SK-N-SH (cell line): ENCODE measurements around the gene CD300LF. TPM values are rescaled to one million over a fixed set of nuclear protein-coding genes. Genes with fewer than 3 reads are reported as not detected.

ENCODE experiments used
- CTCF ChIA-PET: fragments of 300-600, 350-600 bp; formaldehyde crosslinking; extraction: SDS; loops from one replicate; lab custom pipeline; 2021; lab: Yijun Ruan, JAX
- POLR2A ChIA-PET: fragments of 350-600 bp; sonication (Branson Sonifier 250); formaldehyde crosslinking; extraction: SDS; loops from one replicate; lab custom pipeline; 2020; ENCODE audit warnings: antibody characterized with exemption, inconsistent platforms; lab: Yijun Ruan, JAX
- DNase-seq: peaks from one replicate; pipeline ENCODE4 v3.0.0; 2012
- H2AFZ ChIP-seq: fragments of 200-600 bp; sonication (generic); 2 replicates; pipeline ENCODE4 v1.8.1; 2016; ENCODE audit warnings: antibody characterized with exemption, mild to moderate bottlenecking, low read depth
- H3F3A ChIP-seq: fragments of 200-600 bp; sonication (generic); replicated peaks from 2 replicates; pipeline ENCODE3; 2016; ENCODE audit warnings: antibody characterized with exemption, mild to moderate bottlenecking; ENCODE audit not compliant: insufficient read depth
- H3K27ac ChIP-seq, 2 experiments: fragments of 200-500 bp in 1 of 2; fragments of 200-600 bp in 1 of 2; sonication (Bioruptor generic) in 1 of 2; sonication (generic), shearing (Covaris generic) in 1 of 2; 2 replicates each; pipeline versions ENCODE4 v1.5.1 to v1.6.1; 2014 to 2016; ENCODE audit warnings: low read depth in 2 of 2, inconsistent platforms in 1 of 2, low read length in 1 of 2, mild to moderate bottlenecking in 1 of 2, mixed read lengths in 1 of 2
- H3K27me3 ChIP-seq: fragments of 200-600 bp; sonication (generic), shearing (Covaris generic); 2 replicates; pipeline ENCODE4 v1.6.1; 2016; ENCODE audit warnings: mixed run types; ENCODE audit not compliant: insufficient read depth
- H3K36me3 ChIP-seq, 2 experiments: fragments of 200-500 bp in 1 of 2; fragments of 200-600 bp in 1 of 2; sonication (Bioruptor generic) in 1 of 2; sonication (generic) in 1 of 2; replicated peaks in 1 of 2; 2 replicates each; pipeline versions ENCODE3 to v1.5.1; 2014 to 2016; ENCODE audit warnings: low read length in 1 of 2, mild to moderate bottlenecking in 1 of 2; ENCODE audit not compliant: insufficient read depth in 2 of 2, control insufficient read depth in 1 of 2
- H3K4me1 ChIP-seq, 2 experiments: fragments of 200-500 bp in 1 of 2; fragments of 200-600 bp in 1 of 2; sonication (Bioruptor generic) in 1 of 2; sonication (generic), shearing (Covaris generic) in 1 of 2; 2 replicates each; pipeline versions ENCODE4 v1.5.1 to v1.6.1; 2014 to 2016; ENCODE audit warnings: low read depth in 1 of 2, low read length in 1 of 2, mixed run types in 1 of 2; ENCODE audit not compliant: insufficient read depth in 2 of 2, control insufficient read depth in 1 of 2
- H3K4me2 ChIP-seq: fragments of 200-600 bp; sonication (generic), shearing (Covaris generic); 2 replicates; pipeline ENCODE4 v1.6.1; 2017; ENCODE audit warnings: mixed run types
- H3K4me3 ChIP-seq, 2 experiments: fragments of 200-500 bp in 1 of 2; fragments of 200-600 bp in 1 of 2; sonication (Bioruptor generic) in 1 of 2; sonication (generic), shearing (Covaris generic) in 1 of 2; 2 replicates each; pipeline versions ENCODE4 v1.5.1 to v1.8.1; 2014 to 2016; ENCODE audit warnings: low read depth in 2 of 2, inconsistent platforms in 1 of 2, low read length in 1 of 2, mild to moderate bottlenecking in 1 of 2, mixed read lengths in 1 of 2, moderate library complexity in 1 of 2
- H3K79me2 ChIP-seq: fragments of 200-600 bp; sonication (generic); 2 replicates; pipeline ENCODE4 v1.8.1; 2017; ENCODE audit warnings: mild to moderate bottlenecking; ENCODE audit not compliant: insufficient read depth
- H3K9ac ChIP-seq: fragments of 200-600 bp; sonication (generic); 2 replicates; pipeline ENCODE4 v1.6.1; 2017; ENCODE audit warnings: mixed run types
- H3K9me2 ChIP-seq: fragments of 200-600 bp; sonication (generic); 2 replicates; pipeline ENCODE4 v1.6.1; 2017; ENCODE audit warnings: mixed run types
- H3K9me3 ChIP-seq: fragments of 200-600 bp; sonication (generic); 2 replicates; pipeline ENCODE4 v1.6.1; 2017; ENCODE audit warnings: mixed run types, mild to moderate bottlenecking, moderate library complexity
- H4K20me1 ChIP-seq: fragments of 200-600 bp; sonication (generic); 2 replicates; pipeline ENCODE4 v1.6.1; 2017; ENCODE audit warnings: mild to moderate bottlenecking, mixed run types; ENCODE audit not compliant: insufficient read depth
- CHD2 ChIP-seq: fragments of 150-350 bp; IDR thresholded peaks from 2 replicates; pipeline ENCODE4 v1.6.1; 2018; ENCODE audit warnings: low read length; ENCODE audit not compliant: partially characterized antibody
- CTCF ChIP-seq: fragments of 200-600 bp; sonication (generic); IDR thresholded peaks from 2 replicates; pipeline ENCODE4 v1.6.1; 2017; ENCODE audit warnings: antibody characterized with exemption, mild to moderate bottlenecking, moderate library complexity
- FOSL2 ChIP-seq: IDR thresholded peaks from 2 replicates; pipeline ENCODE4 v1.4.0; 2012; ENCODE audit warnings: low read depth, mild to moderate bottlenecking, moderate library complexity, borderline replicate concordance
- GABPA ChIP-seq: IDR thresholded peaks from 2 replicates; pipeline ENCODE4 v1.4.0; 2012; ENCODE audit warnings: low read depth, mild to moderate bottlenecking
- MXI1 ChIP-seq: IDR thresholded peaks from 2 replicates; pipeline ENCODE4 v1.6.1; 2012; ENCODE audit warnings: mild to moderate bottlenecking, low read depth, low read length, improper control_type of control experiment
- NFIC ChIP-seq: IDR thresholded peaks from 2 replicates; pipeline ENCODE4 v1.4.0; 2012; ENCODE audit warnings: borderline replicate concordance
- NRF1 ChIP-seq: IDR thresholded peaks from 2 replicates; pipeline ENCODE4 v1.6.1; 2012; ENCODE audit warnings: low read depth, mild to moderate bottlenecking, low read length
- RCOR1 ChIP-seq: fragments of 150-350 bp; IDR thresholded peaks from 2 replicates; pipeline ENCODE4 v1.6.1; 2017; ENCODE audit warnings: antibody characterized with exemption, low read length
- REST ChIP-seq: IDR thresholded peaks from 2 replicates; pipeline ENCODE4 v1.6.1; 2012; ENCODE audit warnings: mild to moderate bottlenecking, low read depth, low read length, moderate library complexity
- RXRA ChIP-seq: IDR thresholded peaks from 2 replicates; pipeline ENCODE4 v1.4.0; 2012; ENCODE audit warnings: low read depth, mild to moderate bottlenecking, borderline replicate concordance
- TAF1 ChIP-seq: IDR thresholded peaks from 2 replicates; pipeline ENCODE4 v1.6.1; 2012; ENCODE audit warnings: low read depth, mild to moderate bottlenecking, low read length, moderate library complexity, borderline replicate concordance
- TCF12 ChIP-seq: IDR thresholded peaks from 2 replicates; pipeline ENCODE4 v1.4.0; 2012
- USF1 ChIP-seq: IDR thresholded peaks from 2 replicates; pipeline ENCODE4 v1.4.0; 2012; ENCODE audit warnings: low read depth, borderline replicate concordance
- YY1 ChIP-seq: IDR thresholded peaks from 2 replicates; pipeline ENCODE4 v1.4.0; 2012; ENCODE audit warnings: low read depth, mild to moderate bottlenecking
- whole genome bisulfite sequencing: methylation state at CpG from one replicate; pipeline ENCODE4 v1.1.6; 2017; ENCODE audit warnings: low lambda C conversion rate; 5-methylcytosine and 5-hydroxymethylcytosine counted together
- polyA plus RNA-seq, 3 experiments: library from polyadenylated mRNA; depleted of rRNA; stranded (reverse); fragments of >200 nt; gene quantifications; 2 replicates each; pipeline ENCODE4 v1.2.3, GENCODE V29; 2012
- TF ChIP-seq, protein P1 (sequence below): IDR thresholded peaks from 2 replicates; pipeline ENCODE4 v1.4.0; 2012; ENCODE audit warnings: low read depth, borderline replicate concordance
- TF ChIP-seq, protein P2 (sequence below): IDR thresholded peaks from 2 replicates; pipeline ENCODE4; 2012

CD300LF gene
- polyA plus RNA-seq, 1 of the 3 experiments (the other 2 are of a cell fraction): not detected

DNA sequence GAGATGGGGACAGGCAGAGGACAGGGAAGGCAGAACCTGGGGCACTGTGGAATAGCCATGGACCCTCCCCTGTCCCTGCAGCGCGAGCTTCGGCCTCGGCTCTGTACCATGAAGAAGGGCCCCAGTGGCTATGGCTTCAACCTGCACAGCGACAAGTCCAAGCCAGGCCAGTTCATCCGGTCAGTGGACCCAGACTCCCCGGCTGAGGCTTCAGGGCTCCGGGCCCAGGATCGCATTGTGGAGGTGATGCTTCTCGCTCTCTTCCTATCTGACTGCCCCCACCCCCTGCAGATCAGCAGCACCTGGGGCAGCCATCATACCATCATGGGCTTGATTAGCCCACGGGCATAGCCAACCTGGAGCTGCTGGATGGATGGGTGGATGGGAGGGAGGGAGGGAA, 49.2 kb upstream of the CD300LF start:
- peak; percentile 36 for DNase-seq
- Histone ChIP-seq H3K27ac (no peak overlapping the region), H2AFZ (no peak overlapping the region), H3K27me3 (no peaks in the 10 kb centered on the region), H3K36me3 (no peaks in the 10 kb centered on the region), H3K9me3 (no peaks in the 10 kb centered on the region), H3K9ac (no peak overlapping the region), H3K4me3 (no peak overlapping the region), H3K4me2 (no peak overlapping the region), H4K20me1 (no peaks in the 10 kb centered on the region), H3K79me2 (peaks cover 9% of the 10 kb centered on the region; the same call in 1 of the 2 replicates), H3F3A (peaks cover 4% of the 10 kb centered on the region), H3K9me2 (no peaks in the 10 kb centered on the region), H3K4me1 (peaks cover 45 to 65% of the 10 kb centered on the region in 2 experiments; a peak in 3 of 4 replicates)
- WGBS: 94% methylated on average over 9 of the region's 11 CpGs
- TF ChIP-seq, protein P1, sequence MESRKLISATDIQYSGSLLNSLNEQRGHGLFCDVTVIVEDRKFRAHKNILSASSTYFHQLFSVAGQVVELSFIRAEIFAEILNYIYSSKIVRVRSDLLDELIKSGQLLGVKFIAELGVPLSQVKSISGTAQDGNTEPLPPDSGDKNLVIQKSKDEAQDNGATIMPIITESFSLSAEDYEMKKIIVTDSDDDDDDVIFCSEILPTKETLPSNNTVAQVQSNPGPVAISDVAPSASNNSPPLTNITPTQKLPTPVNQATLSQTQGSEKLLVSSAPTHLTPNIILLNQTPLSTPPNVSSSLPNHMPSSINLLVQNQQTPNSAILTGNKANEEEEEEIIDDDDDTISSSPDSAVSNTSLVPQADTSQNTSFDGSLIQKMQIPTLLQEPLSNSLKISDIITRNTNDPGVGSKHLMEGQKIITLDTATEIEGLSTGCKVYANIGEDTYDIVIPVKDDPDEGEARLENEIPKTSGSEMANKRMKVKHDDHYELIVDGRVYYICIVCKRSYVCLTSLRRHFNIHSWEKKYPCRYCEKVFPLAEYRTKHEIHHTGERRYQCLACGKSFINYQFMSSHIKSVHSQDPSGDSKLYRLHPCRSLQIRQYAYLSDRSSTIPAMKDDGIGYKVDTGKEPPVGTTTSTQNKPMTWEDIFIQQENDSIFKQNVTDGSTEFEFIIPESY: no peak
- TF ChIP-seq RCOR1 (no peak), USF1 (no peak), FOSL2 (no peak), NRF1 (no peak), GABPA (no peak), REST (no peak), YY1 (no peak), NFIC (no peak), MXI1 (no peak), CHD2 (no peak), TCF12 (no peak), TAF1 (no peak), CTCF (no peak), RXRA (no peak)
- TF ChIP-seq, protein P2, sequence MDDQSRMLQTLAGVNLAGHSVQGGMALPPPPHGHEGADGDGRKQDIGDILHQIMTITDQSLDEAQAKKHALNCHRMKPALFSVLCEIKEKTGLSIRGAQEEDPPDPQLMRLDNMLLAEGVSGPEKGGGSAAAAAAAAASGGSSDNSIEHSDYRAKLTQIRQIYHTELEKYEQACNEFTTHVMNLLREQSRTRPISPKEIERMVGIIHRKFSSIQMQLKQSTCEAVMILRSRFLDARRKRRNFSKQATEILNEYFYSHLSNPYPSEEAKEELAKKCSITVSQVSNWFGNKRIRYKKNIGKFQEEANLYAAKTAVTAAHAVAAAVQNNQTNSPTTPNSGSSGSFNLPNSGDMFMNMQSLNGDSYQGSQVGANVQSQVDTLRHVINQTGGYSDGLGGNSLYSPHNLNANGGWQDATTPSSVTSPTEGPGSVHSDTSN: no peak
- ChIA-PET POLR2A (interaction anchor here (0.9 to 1.8 kb wide), 3 partner anchors 13 to 16 kb away, joined by 4 to 6 read pairs (median 5); partner anchors contain the start of gene NAT9), CTCF (interaction anchor here (0.7 to 48.0 kb wide), 7 partner anchors 7 to 528 kb away, joined by 3 to 1361 read pairs (median 18); partner anchors contain the start of genes NAT9, NHERF1 and RAB37)
